ENCODE results near the gene HELZ. TPM values are rescaled to one million over a fixed set of nuclear protein-coding genes. Genes with fewer than 3 reads are reported as not detected.

Gene HELZ
- total RNA-seq, 1 donor from 2014 or later = 53.4 TPM

DNA sequence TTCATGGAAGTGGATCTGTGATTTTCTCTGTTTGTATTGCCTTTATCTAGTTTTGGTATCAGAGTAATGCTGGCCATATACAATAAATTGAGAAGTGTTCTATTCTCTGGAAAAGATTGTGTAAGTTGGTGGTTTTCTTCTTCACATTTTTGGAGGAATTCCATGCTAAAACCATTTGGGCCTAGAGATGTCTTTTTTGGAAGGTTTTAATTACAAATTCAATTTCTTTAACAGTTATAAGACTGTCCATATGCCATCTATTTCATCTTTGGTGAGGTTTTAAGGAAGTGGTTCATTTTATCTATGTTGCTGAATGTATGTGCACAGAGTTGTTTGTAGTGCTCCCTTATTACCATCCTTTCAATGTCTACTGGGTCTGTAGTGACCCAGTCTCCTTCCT lies 154.7 kb downstream of the HELZ start:
- H3K79me2 ChIP-seq (ENCODE audit: insufficient read depth, low read length) = peaks cover 15% of the 10 kb centered on the region
- DNase-seq (ENCODE audit: low read depth) (no peak), FAIRE-seq (no peak)
- no peak overlapping the region for H3K4me2 ChIP-seq (ENCODE audit: low read length)
- H3K27me3 ChIP-seq (ENCODE audit: insufficient read depth, low read length) = no peaks in the 10 kb centered on the region
- H4K20me1 ChIP-seq (ENCODE audit: insufficient read depth, low read length) = peaks cover 15% of the 10 kb centered on the region
- H3K4me1 Mint-ChIP-seq (ENCODE audit: low read depth, unreplicated experiment) = peaks cover 2% of the 10 kb centered on the region
- no peaks in the 10 kb centered on the region for H3K4me1 ChIP-seq (ENCODE audit: insufficient read depth, low read length)
- H3K27ac ChIP-seq (ENCODE audit: low read depth, low read length) = no peak overlapping the region
- peaks cover 4% of the 10 kb centered on the region for H3K36me3 ChIP-seq (ENCODE audit: insufficient read depth, low read length)
- H3K9me3 ChIP-seq (ENCODE audit: insufficient read depth, low read depth, low read length) = no peaks in the 10 kb centered on the region
- peaks cover 10% of the 10 kb centered on the region for H3K36me3 Mint-ChIP-seq (ENCODE audit: low read depth, unreplicated experiment)
- no peak overlapping the region for H3K4me3 Mint-ChIP-seq (ENCODE audit: unreplicated experiment)
- no peak for TF ChIP-seq EZH2 (IDR thresholded peaks at IDR 0.05; ENCODE audit: insufficient read depth, low read length)
- TF ChIP-seq, protein P1, sequence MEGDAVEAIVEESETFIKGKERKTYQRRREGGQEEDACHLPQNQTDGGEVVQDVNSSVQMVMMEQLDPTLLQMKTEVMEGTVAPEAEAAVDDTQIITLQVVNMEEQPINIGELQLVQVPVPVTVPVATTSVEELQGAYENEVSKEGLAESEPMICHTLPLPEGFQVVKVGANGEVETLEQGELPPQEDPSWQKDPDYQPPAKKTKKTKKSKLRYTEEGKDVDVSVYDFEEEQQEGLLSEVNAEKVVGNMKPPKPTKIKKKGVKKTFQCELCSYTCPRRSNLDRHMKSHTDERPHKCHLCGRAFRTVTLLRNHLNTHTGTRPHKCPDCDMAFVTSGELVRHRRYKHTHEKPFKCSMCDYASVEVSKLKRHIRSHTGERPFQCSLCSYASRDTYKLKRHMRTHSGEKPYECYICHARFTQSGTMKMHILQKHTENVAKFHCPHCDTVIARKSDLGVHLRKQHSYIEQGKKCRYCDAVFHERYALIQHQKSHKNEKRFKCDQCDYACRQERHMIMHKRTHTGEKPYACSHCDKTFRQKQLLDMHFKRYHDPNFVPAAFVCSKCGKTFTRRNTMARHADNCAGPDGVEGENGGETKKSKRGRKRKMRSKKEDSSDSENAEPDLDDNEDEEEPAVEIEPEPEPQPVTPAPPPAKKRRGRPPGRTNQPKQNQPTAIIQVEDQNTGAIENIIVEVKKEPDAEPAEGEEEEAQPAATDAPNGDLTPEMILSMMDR (IDR thresholded peaks at IDR 0.05; ENCODE audit: insufficient read depth, low read depth, low read length) = no peak
- H3K9ac ChIP-seq (ENCODE audit: low read length) = no peak overlapping the region
- no peak overlapping the region for H2AFZ ChIP-seq (ENCODE audit: low read depth, low read length)
- no peaks in the 10 kb centered on the region for H3K9me3 Mint-ChIP-seq (ENCODE audit: unreplicated experiment)
- H3K27ac Mint-ChIP-seq (ENCODE audit: unreplicated experiment) = no peak overlapping the region
- H3K27me3 Mint-ChIP-seq (ENCODE audit: low read depth, unreplicated experiment) = no peaks in the 10 kb centered on the region
- no peak overlapping the region for H3K4me3 ChIP-seq (ENCODE audit: insufficient read depth, low read depth, low read length)

DNA sequence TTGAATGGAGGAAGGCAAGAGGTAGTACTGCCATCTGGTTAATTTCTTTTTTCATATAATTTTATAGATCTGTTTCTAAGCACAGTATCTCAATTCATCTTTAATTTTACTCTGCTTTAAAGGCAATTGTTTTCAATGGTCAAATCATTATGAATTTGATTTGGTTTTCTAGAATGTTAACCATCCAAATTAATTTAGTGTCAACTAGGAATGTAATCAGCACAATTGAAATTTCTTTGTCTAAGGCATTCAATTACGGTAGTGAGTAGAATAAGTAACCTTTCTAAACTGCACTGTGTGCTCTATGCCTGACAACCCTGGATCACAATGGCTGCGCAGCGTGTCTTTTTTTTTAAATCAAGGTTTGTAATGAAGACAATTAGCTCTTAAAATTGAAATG lies 156.4 kb downstream of the HELZ start:
- H3K4me3 Mint-ChIP-seq (ENCODE audit: unreplicated experiment) = no peak overlapping the region
- Histone ChIP-seq H3K27ac (ENCODE audit: low read depth, low read length) (no peak overlapping the region), H3K79me2 (ENCODE audit: insufficient read depth, low read length) (peaks cover 11% of the 10 kb centered on the region), H3K36me3 (ENCODE audit: insufficient read depth, low read length) (peaks cover 4% of the 10 kb centered on the region), H3K4me3 (ENCODE audit: insufficient read depth, low read depth, low read length) (no peak overlapping the region), H3K9me3 (ENCODE audit: insufficient read depth, low read depth, low read length) (no peaks in the 10 kb centered on the region), H3K27me3 (ENCODE audit: insufficient read depth, low read length) (no peaks in the 10 kb centered on the region), H3K9ac (ENCODE audit: low read length) (no peak overlapping the region), H3K4me1 (ENCODE audit: insufficient read depth, low read length) (no peaks in the 10 kb centered on the region), H2AFZ (ENCODE audit: low read depth, low read length) (no peak overlapping the region), H3K4me2 (ENCODE audit: low read length) (no peak overlapping the region), H4K20me1 (ENCODE audit: insufficient read depth, low read length) (peaks cover 10% of the 10 kb centered on the region)
- FAIRE-seq = no peak
- H3K27me3 Mint-ChIP-seq (ENCODE audit: low read depth, unreplicated experiment) = no peaks in the 10 kb centered on the region
- no peak for TF ChIP-seq EZH2 (IDR thresholded peaks at IDR 0.05; ENCODE audit: insufficient read depth, low read length)
- TF ChIP-seq, protein P1 (IDR thresholded peaks at IDR 0.05; ENCODE audit: insufficient read depth, low read depth, low read length) = no peak
- H3K27ac Mint-ChIP-seq (ENCODE audit: unreplicated experiment) = no peak overlapping the region
- no peaks in the 10 kb centered on the region for H3K4me1 Mint-ChIP-seq (ENCODE audit: low read depth, unreplicated experiment)
- DNase-seq (ENCODE audit: low read depth) = no peak
- H3K36me3 Mint-ChIP-seq (ENCODE audit: low read depth, unreplicated experiment) = peaks cover 10% of the 10 kb centered on the region
- H3K9me3 Mint-ChIP-seq (ENCODE audit: unreplicated experiment) = no peaks in the 10 kb centered on the region

DNA sequence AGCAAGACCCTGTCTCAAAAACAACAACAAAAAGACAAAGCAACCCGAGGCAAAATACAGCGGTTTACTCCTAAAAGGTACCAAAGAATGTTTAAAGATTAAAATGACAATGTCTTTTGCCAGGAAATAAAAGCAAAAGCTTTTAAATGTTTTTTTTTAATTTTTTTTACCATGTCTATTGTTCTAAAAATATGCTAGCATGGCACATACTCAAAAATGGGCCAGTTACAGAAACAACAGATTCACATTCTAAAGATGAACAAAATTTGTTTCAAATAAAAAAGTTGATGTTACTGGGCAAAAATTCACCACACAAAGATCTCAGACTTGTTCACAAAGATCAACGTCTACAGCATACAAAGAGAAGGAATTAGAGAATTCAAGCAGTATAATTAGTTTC lies 159.6 kb downstream of the HELZ start:
- H3K27me3 Mint-ChIP-seq (ENCODE audit: low read depth, unreplicated experiment) = no peaks in the 10 kb centered on the region
- no peak for FAIRE-seq

More for the DNA sequence above, 159.6 kb downstream of the HELZ start:
- Mint-ChIP-seq H3K27ac (ENCODE audit: unreplicated experiment) (no peak overlapping the region), H3K36me3 (ENCODE audit: low read depth, unreplicated experiment) (peaks cover 9% of the 10 kb centered on the region), H3K4me3 (ENCODE audit: unreplicated experiment) (no peak overlapping the region), H3K9me3 (ENCODE audit: unreplicated experiment) (no peaks in the 10 kb centered on the region), H3K4me1 (ENCODE audit: low read depth, unreplicated experiment) (no peaks in the 10 kb centered on the region)
- TF ChIP-seq, protein P1 (IDR thresholded peaks at IDR 0.05; ENCODE audit: insufficient read depth, low read depth, low read length) = no peak
- TF ChIP-seq EZH2 (IDR thresholded peaks at IDR 0.05; ENCODE audit: insufficient read depth, low read length) = no peak
- peaks cover 4% of the 10 kb centered on the region for H3K36me3 ChIP-seq (ENCODE audit: insufficient read depth, low read length)
- no peak for DNase-seq (ENCODE audit: low read depth)
- no peak overlapping the region for H3K9ac ChIP-seq (ENCODE audit: low read length)
- H3K4me3 ChIP-seq (ENCODE audit: insufficient read depth, low read depth, low read length) = no peak overlapping the region
- no peaks in the 10 kb centered on the region for H3K27me3 ChIP-seq (ENCODE audit: insufficient read depth, low read length)
- no peak overlapping the region for H3K4me2 ChIP-seq (ENCODE audit: low read length)
- H3K9me3 ChIP-seq (ENCODE audit: insufficient read depth, low read depth, low read length) = no peaks in the 10 kb centered on the region
- H2AFZ ChIP-seq (ENCODE audit: low read depth, low read length) = no peak overlapping the region
- H3K4me1 ChIP-seq (ENCODE audit: insufficient read depth, low read length) = no peaks in the 10 kb centered on the region
- H4K20me1 ChIP-seq (ENCODE audit: insufficient read depth, low read length) = peaks cover 19% of the 10 kb centered on the region
- H3K27ac ChIP-seq (ENCODE audit: low read depth, low read length) = no peak overlapping the region
- H3K79me2 ChIP-seq (ENCODE audit: insufficient read depth, low read length) = peaks cover 6% of the 10 kb centered on the region
